GM21619 (cell line): ENCODE data around the gene YEATS2.
"Not testable (repeated sequence)": the region's sequence is repeated elsewhere in the genome, so short reads cannot be mapped to it uniquely, and the experiment has no call there.

Experiments used
- ATAC-seq: cut with Tn5 transposase; IDR thresholded peaks from one replicate; pipeline ENCODE4 v1.9.1; 2021; ENCODE audit not compliant: unreplicated experiment

The YEATS2 gene

GRCh38 chr3:183697610-183698317 is at the start of gene YEATS2:
Gene YEATS2 (plus strand): TSS chr3:183697797. CDS start chr3:183715163, 17,366 bp downstream.
- peak; percentile 79 for ATAC-seq

DNA sequence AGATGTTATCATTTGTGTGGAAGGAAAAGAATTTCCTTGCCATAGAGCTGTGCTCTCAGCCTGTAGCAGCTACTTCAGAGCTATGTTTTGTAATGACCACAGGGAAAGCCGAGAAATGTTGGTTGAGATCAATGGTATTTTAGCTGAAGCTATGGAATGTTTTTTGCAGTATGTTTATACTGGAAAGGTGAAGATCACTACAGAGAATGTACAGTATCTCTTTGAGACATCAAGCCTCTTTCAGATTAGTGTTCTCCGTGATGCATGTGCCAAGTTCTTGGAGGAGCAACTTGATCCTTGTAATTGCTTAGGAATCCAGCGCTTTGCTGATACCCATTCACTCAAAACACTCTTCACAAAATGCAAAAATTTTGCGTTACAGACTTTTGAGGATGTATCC is 47.0 kb upstream of the YEATS2 start:
- no peak for ATAC-seq

- no peak for ATAC-seq
Measured at GRCh38 chr3:183653209-183654064, 44.2 kb upstream of the YEATS2 start.

GRCh38 chr3:183654727-183655126 is 42.9 kb upstream of the YEATS2 start:
- ATAC-seq: no peak

DNA sequence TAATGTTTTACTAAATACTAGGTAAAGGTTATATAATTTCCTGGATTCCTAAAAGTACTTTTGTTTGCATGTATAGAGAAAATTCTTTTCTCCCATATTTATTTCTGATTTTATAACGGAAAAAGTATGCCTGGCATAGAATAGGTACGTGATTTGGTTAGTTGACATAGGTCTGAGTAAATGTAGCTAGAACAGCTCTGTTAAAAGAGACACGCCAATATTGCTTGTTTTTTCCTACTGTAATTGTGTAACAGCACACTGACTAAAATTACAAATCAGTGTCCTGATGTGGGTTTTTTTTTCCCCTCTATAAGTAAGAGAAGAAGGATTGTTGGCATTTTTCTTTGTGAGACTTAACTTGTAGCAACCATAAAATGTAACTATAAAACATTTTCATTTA is 35.5 kb upstream of the YEATS2 start:
- ATAC-seq: no peak

DNA sequence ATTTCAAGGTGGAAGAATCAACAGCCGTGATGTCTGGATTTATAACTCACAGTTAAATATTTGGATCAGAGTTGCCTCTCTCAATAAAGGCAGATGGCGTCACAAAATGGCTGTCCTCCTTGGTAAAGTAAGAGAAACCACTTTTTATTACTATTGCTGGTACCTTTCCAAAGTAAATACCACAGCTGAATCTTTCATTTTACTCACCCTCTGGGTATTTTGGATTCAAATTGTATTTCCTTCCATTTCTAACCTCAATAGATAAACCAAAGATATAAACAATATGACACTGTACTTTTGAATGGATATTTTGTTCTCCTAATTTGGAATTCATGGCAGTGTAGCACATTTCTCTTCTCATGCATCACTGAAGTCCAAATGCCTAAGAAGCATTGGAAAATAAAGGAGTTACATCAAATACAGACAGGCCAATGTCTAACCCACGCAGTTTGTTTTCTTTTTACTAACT is 32.6 kb upstream of the YEATS2 start:
- no peak for ATAC-seq

DNA sequence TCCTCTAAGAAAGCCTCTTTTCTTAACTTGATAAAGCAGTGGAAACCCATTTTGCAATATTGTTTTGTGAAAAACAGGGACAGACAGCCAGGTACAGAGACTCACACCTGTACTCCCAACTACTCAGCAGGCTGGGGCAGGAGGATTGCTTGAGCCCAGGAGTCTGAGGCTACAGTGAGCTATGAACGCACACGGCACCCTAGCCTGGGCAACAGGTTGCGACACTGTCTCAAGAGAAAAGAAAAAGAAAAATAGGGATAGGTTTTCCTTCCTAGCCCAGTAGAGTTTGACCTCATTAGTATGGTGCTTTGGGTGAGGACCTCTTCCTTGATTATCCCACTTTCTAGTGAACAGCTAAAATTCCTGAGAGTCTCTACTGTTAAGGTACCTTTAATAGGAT is 17.5 kb upstream of the YEATS2 start:
- no peak for ATAC-seq

GRCh38 chr3:183687705-183688104 is 9.9 kb upstream of the YEATS2 start:
- ATAC-seq: no peak

GRCh38 chr3:183688874-183689273 is 8.7 kb upstream of the YEATS2 start:
- no peak for ATAC-seq

DNA sequence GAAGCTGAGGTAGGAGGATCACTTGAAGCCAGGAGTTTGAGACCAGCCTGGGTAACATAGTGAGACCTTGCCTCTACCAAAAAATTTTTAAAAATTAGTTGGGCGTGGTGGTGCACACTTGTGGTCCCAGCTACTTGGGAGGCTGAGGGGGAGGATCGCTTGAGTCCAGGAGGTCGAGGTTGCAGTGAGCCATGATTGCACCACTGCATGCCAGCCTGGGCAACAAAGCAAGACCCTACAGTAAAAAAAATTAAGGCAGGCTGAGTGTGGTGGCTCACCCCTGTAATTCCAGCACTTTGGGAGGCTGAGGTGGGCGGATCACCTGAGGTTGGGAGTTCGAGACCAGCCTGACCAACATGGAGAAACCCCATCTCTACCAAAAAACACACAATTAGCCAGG is 8.0 kb upstream of the YEATS2 start:
- not testable (repeated sequence) for ATAC-seq

DNA sequence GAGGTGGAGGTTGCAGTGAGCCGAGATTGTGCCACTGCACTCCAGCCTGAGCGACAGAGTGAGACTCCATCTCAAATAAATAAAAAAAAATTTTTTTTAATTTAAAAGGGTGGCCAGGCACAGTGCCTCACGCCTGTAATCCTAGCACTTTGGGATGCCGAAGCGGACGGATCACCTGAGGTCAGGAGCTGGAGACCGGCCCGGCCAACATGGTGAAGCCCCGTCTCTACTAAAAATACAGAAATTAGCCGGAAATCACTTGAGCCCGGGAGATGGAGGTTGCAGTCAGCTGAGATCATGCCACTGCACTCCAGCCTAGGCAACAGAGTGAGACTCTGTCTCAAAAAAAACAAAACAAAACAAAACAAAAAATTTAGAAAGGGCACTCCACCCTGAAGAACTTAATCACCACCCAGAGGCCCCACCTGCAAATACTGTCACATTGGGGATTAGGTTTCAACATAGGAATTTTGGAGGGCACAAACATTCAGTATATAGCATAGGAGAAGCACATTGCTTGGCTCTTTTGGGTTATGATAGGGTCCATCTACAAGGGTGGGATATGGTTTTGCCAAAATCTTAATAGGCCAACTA is 7.1 kb upstream of the YEATS2 start:
- ATAC-seq: no peak

GRCh38 chr3:183692436-183692835 is 5.2 kb upstream of the YEATS2 start:
- ATAC-seq: no peak

- no peak for ATAC-seq
Measured at GRCh38 chr3:183695569-183696364, 1.8 kb upstream of the YEATS2 start.

DNA sequence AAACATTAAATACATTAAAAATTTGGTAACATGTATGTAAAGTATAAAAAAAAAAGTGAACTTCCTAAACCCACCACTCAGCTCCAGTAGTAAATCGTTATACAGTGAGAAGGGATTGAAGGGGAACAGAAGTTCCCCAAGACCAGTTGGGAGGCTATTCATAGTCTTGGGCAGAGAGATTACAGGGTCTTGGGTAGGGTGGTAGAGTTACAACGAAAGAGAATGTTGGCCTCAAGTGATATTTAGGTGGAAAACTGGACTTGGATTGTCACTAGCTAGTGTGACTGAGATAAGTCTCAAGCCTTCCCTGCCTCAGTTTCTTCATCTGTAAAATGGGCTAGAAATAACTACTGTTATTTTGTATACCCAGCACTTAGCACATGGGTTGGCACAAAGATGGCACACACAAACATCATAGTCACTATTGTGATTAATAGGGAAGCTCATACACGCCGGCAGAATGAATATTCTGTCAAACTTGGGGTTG is 431 bp upstream of the YEATS2 start:
- ATAC-seq: no peak

- ATAC-seq: peak; percentile 17
Measured at GRCh38 chr3:183698318-183698751, 738 bp downstream of the YEATS2 start.

- ATAC-seq: no peak
Measured at GRCh38 chr3:183698756-183699155, 1.2 kb downstream of the YEATS2 start.

- ATAC-seq: no peak
Measured at GRCh38 chr3:183699238-183699947, 1.8 kb downstream of the YEATS2 start.

- no peak for ATAC-seq
Measured at GRCh38 chr3:183701744-183702143, 4.1 kb downstream of the YEATS2 start.

DNA sequence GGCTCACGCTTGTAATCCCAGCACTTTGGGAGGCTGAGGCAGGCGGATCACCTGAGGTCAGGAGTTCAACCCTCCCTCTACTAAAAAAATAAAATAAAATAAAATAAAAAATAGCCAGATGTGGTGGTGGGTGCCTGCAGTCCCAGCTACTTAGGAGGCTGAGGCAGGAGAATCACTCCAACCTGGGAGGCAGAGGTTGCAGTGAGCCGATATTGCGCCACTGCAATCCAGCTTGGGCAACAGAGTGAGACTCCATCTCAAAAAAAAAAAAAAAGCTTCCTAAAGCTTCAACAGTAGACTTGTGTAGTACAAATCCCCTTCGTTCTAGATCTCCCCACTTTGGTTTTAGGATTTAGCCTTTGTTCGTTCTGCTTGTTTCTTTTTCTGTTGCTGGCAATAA is 6.3 kb downstream of the YEATS2 start:
- not testable (repeated sequence) for ATAC-seq

- ATAC-seq: no peak
Measured at GRCh38 chr3:183710231-183710630, 12.6 kb downstream of the YEATS2 start.
